Naive thymus-derived CD8-positive, alpha-beta T cell (primary cell): Measurements from ENCODE around the gene CDK19. TPM values are rescaled to one million over a fixed set of nuclear protein-coding genes. Genes with fewer than 3 reads are reported as not detected.

Experiments used
- polyA plus RNA-seq, 3 donors: library from polyadenylated mRNA; unstranded; fragments of 300-500 nt; fragmentation: Illumina TruSeq; gene quantifications; one replicate each; pipeline ENCODE4 v1.2.3, GENCODE V29; 2021
- total RNA-seq, 8 experiments: library from RNA in 2 of 8; stranded (reverse) in 2 of 8; gene quantifications; one replicate each; pipeline ENCODE4 v1.2.3 and lab custom pipeline; 2021 to 2026

Gene CDK19
- total and polyA plus RNA-seq, 5 experiments from 2014 or later = 1.1 to 20.0 (median 2.1) TPM

Other genes starting within 250 kb of the CDK19 start
- 10 to 100 TPM; 68.0 to 68.1 TPM for gene AMD1, start 59.3 kb upstream of the CDK19 start, total RNA-seq
- 10 to 100 TPM; 35.9 to 45.6 (median 44.7) TPM for gene AMD1, start 59.3 kb upstream of the CDK19 start, polyA plus RNA-seq
- gene GTF3C6, start 143.2 kb upstream of the CDK19 start, total RNA-seq = 10 to 100 TPM; 34.8 to 41.6 TPM
- 100 to 1,000 TPM in 1 of 3 donors, 10 to 100 TPM in 2; 93.4 to 100 (median 98.5) TPM for gene GTF3C6, start 143.2 kb upstream of the CDK19 start, polyA plus RNA-seq
- 10 to 100 TPM; 13.8 to 16.4 TPM for gene RPF2, start 166.6 kb upstream of the CDK19 start, total RNA-seq
- gene RPF2, start 166.6 kb upstream of the CDK19 start, polyA plus RNA-seq = 10 to 100 TPM; 23.3 to 33.1 (median 28.0) TPM